SK-N-SH (cell line): ENCODE measurements around the gene TECPR2. TPM values are rescaled to one million over a fixed set of nuclear protein-coding genes. Genes with fewer than 3 reads are reported as not detected.

Experiments used
- CTCF ChIA-PET: fragments of 300-600, 350-600 bp; formaldehyde crosslinking; extraction: SDS; loops from one replicate; lab custom pipeline; 2021; lab: Yijun Ruan, JAX
- POLR2A ChIA-PET: fragments of 350-600 bp; sonication (Branson Sonifier 250); formaldehyde crosslinking; extraction: SDS; loops from one replicate; lab custom pipeline; 2020; ENCODE audit warnings: antibody characterized with exemption, inconsistent platforms; lab: Yijun Ruan, JAX
- DNase-seq: peaks from one replicate; pipeline ENCODE4 v3.0.0; 2012
- H2AFZ ChIP-seq: fragments of 200-600 bp; sonication (generic); 2 replicates; pipeline ENCODE4 v1.8.1; 2016; ENCODE audit warnings: antibody characterized with exemption, mild to moderate bottlenecking, low read depth
- H3F3A ChIP-seq: fragments of 200-600 bp; sonication (generic); replicated peaks from 2 replicates; pipeline ENCODE3; 2016; ENCODE audit warnings: antibody characterized with exemption, mild to moderate bottlenecking; ENCODE audit not compliant: insufficient read depth
- H3K27ac ChIP-seq, 2 experiments: fragments of 200-500 bp in 1 of 2; fragments of 200-600 bp in 1 of 2; sonication (Bioruptor generic) in 1 of 2; sonication (generic), shearing (Covaris generic) in 1 of 2; 2 replicates each; pipeline versions ENCODE4 v1.5.1 to v1.6.1; 2014 to 2016; ENCODE audit warnings: low read depth in 2 of 2, inconsistent platforms in 1 of 2, low read length in 1 of 2, mild to moderate bottlenecking in 1 of 2, mixed read lengths in 1 of 2
- H3K27me3 ChIP-seq: fragments of 200-600 bp; sonication (generic), shearing (Covaris generic); 2 replicates; pipeline ENCODE4 v1.6.1; 2016; ENCODE audit warnings: mixed run types; ENCODE audit not compliant: insufficient read depth
- H3K36me3 ChIP-seq, 2 experiments: fragments of 200-500 bp in 1 of 2; fragments of 200-600 bp in 1 of 2; sonication (Bioruptor generic) in 1 of 2; sonication (generic) in 1 of 2; replicated peaks in 1 of 2; 2 replicates each; pipeline versions ENCODE3 to v1.5.1; 2014 to 2016; ENCODE audit warnings: low read length in 1 of 2, mild to moderate bottlenecking in 1 of 2; ENCODE audit not compliant: insufficient read depth in 2 of 2, control insufficient read depth in 1 of 2
- H3K4me1 ChIP-seq, 2 experiments: fragments of 200-500 bp in 1 of 2; fragments of 200-600 bp in 1 of 2; sonication (Bioruptor generic) in 1 of 2; sonication (generic), shearing (Covaris generic) in 1 of 2; 2 replicates each; pipeline versions ENCODE4 v1.5.1 to v1.6.1; 2014 to 2016; ENCODE audit warnings: low read depth in 1 of 2, low read length in 1 of 2, mixed run types in 1 of 2; ENCODE audit not compliant: insufficient read depth in 2 of 2, control insufficient read depth in 1 of 2
- H3K4me2 ChIP-seq: fragments of 200-600 bp; sonication (generic), shearing (Covaris generic); 2 replicates; pipeline ENCODE4 v1.6.1; 2017; ENCODE audit warnings: mixed run types
- H3K4me3 ChIP-seq, 2 experiments: fragments of 200-500 bp in 1 of 2; fragments of 200-600 bp in 1 of 2; sonication (Bioruptor generic) in 1 of 2; sonication (generic), shearing (Covaris generic) in 1 of 2; 2 replicates each; pipeline versions ENCODE4 v1.5.1 to v1.8.1; 2014 to 2016; ENCODE audit warnings: low read depth in 2 of 2, inconsistent platforms in 1 of 2, low read length in 1 of 2, mild to moderate bottlenecking in 1 of 2, mixed read lengths in 1 of 2, moderate library complexity in 1 of 2
- H3K79me2 ChIP-seq: fragments of 200-600 bp; sonication (generic); 2 replicates; pipeline ENCODE4 v1.8.1; 2017; ENCODE audit warnings: mild to moderate bottlenecking; ENCODE audit not compliant: insufficient read depth
- H3K9ac ChIP-seq: fragments of 200-600 bp; sonication (generic); 2 replicates; pipeline ENCODE4 v1.6.1; 2017; ENCODE audit warnings: mixed run types
- H3K9me2 ChIP-seq: fragments of 200-600 bp; sonication (generic); 2 replicates; pipeline ENCODE4 v1.6.1; 2017; ENCODE audit warnings: mixed run types
- H3K9me3 ChIP-seq: fragments of 200-600 bp; sonication (generic); 2 replicates; pipeline ENCODE4 v1.6.1; 2017; ENCODE audit warnings: mixed run types, mild to moderate bottlenecking, moderate library complexity
- H4K20me1 ChIP-seq: fragments of 200-600 bp; sonication (generic); 2 replicates; pipeline ENCODE4 v1.6.1; 2017; ENCODE audit warnings: mild to moderate bottlenecking, mixed run types; ENCODE audit not compliant: insufficient read depth
- EZH2phosphoT487 ChIP-seq: fragments of 200-600 bp; sonication (generic); IDR thresholded peaks from 2 replicates; pipeline ENCODE4 v1.6.1; 2017; ENCODE audit warnings: low read depth, mixed run types, mild to moderate bottlenecking, antibody characterized with exemption, moderate library complexity, borderline replicate concordance
- FOSL2 ChIP-seq: IDR thresholded peaks from 2 replicates; pipeline ENCODE4 v1.4.0; 2012; ENCODE audit warnings: low read depth, mild to moderate bottlenecking, moderate library complexity, borderline replicate concordance
- FOXJ3 ChIP-seq: sonication (generic); formaldehyde crosslinking; IDR thresholded peaks from 2 replicates; pipeline ENCODE4 v1.5.1; 2020; ENCODE audit warnings: mild to moderate bottlenecking, missing genetic modification reagents
- FOXM1 ChIP-seq: IDR thresholded peaks from 2 replicates; pipeline ENCODE4 v1.4.0; 2012; ENCODE audit warnings: low read depth, mild to moderate bottlenecking
- IRF3 ChIP-seq: fragments of 150-350 bp; IDR thresholded peaks from 2 replicates; pipeline ENCODE4 v1.6.1; 2016; ENCODE audit warnings: mild to moderate bottlenecking, low read depth, low read length
- MXI1 ChIP-seq: IDR thresholded peaks from 2 replicates; pipeline ENCODE4 v1.6.1; 2012; ENCODE audit warnings: mild to moderate bottlenecking, low read depth, low read length, improper control_type of control experiment
- POLR2AphosphoS5 ChIP-seq: IDR thresholded peaks from 2 replicates; pipeline ENCODE4 v1.6.1; 2012; ENCODE audit warnings: low read depth, low read length
- RAD21 ChIP-seq: IDR thresholded peaks from 2 replicates; pipeline ENCODE4 v1.6.1; 2012; ENCODE audit warnings: mild to moderate bottlenecking, low read length
- RXRA ChIP-seq: IDR thresholded peaks from 2 replicates; pipeline ENCODE4 v1.4.0; 2012; ENCODE audit warnings: low read depth, mild to moderate bottlenecking, borderline replicate concordance
- TCF12 ChIP-seq: IDR thresholded peaks from 2 replicates; pipeline ENCODE4 v1.4.0; 2012
- TEAD4 ChIP-seq: IDR thresholded peaks from 2 replicates; pipeline ENCODE4 v1.4.0; 2012; ENCODE audit warnings: mild to moderate bottlenecking, borderline replicate concordance; ENCODE audit not compliant: insufficient read depth
- USF1 ChIP-seq: IDR thresholded peaks from 2 replicates; pipeline ENCODE4 v1.4.0; 2012; ENCODE audit warnings: low read depth, borderline replicate concordance
- YY1 ChIP-seq: IDR thresholded peaks from 2 replicates; pipeline ENCODE4 v1.4.0; 2012; ENCODE audit warnings: low read depth, mild to moderate bottlenecking
- ZBTB33 ChIP-seq: IDR thresholded peaks from 2 replicates; pipeline ENCODE4 v1.4.0; 2012; ENCODE audit warnings: low read depth, borderline replicate concordance
- WGBS: methylation state at CpG from one replicate; pipeline ENCODE4 v1.1.6; 2017; ENCODE audit warnings: low lambda C conversion rate; 5-methylcytosine and 5-hydroxymethylcytosine counted together
- polyA plus RNA-seq, 3 experiments: library from polyadenylated mRNA; depleted of rRNA; stranded (reverse); fragments of >200 nt; gene quantifications; 2 replicates each; pipeline ENCODE4 v1.2.3, GENCODE V29; 2012

TECPR2 gene
- polyA plus RNA-seq, 1 of the 3 experiments (the other 2 are of a cell fraction), result 6.9 TPM

DNA sequence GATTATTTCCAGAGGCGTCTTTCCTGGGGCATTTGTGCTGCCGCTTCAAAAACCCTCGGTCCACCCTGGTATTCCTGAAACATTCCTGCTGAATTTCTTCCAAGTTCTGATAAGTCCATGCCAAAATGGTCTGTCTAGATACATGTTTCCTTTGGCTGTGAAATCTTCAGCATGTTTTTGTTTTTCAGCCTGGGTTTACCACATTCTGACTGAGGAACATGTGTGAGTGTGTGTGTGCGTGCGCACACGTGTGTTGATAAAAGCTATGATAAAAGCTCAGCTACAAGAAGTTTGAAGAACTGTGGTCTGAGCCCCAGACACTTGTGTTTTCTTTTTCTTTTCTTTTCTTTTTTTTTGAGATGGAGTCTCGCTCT, 124.5 kb downstream of the TECPR2 start:
- TF ChIP-seq TEAD4 (no peak), POLR2AphosphoS5 (no peak), EZH2phosphoT487 (no peak), IRF3 (no peak), ZBTB33 (no peak)
- H3K9me3 ChIP-seq, result no peaks in the 10 kb centered on the region
- POLR2A ChIA-PET, result no interaction called here

GRCh38 chr14:102490456-102490855, 127.7 kb downstream of the TECPR2 start:
- Histone ChIP-seq H3K36me3 (no peaks in the 10 kb centered on the region), H3K9me2 (no peaks in the 10 kb centered on the region), H3K27me3 (no peaks in the 10 kb centered on the region), H2AFZ (no peak overlapping the region), H3K9me3 (no peaks in the 10 kb centered on the region), H3K9ac (no peak overlapping the region), H3K4me2 (no peak overlapping the region), H3K79me2 (no peaks in the 10 kb centered on the region), H3F3A (no peaks in the 10 kb centered on the region), H3K4me3 (no peak overlapping the region), H3K27ac (no peak overlapping the region), H4K20me1 (no peaks in the 10 kb centered on the region), H3K4me1 (no peaks in the 10 kb centered on the region)
- CTCF ChIA-PET, result interaction anchor here (1.2 kb wide), 1 partner anchor 53 kb away, joined by 3 read pairs; no protein-coding TSS in a partner anchor
- TF ChIP-seq FOXM1 (no peak), MXI1 (no peak)
- 89% methylated on average over 15 of the region's 18 CpGs for WGBS
- POLR2A ChIA-PET, result no interaction called here
- peak; percentile 30 for DNase-seq

More for the DNA sequence above, 124.5 kb downstream of the TECPR2 start:
- Histone ChIP-seq H3K27me3 (no peaks in the 10 kb centered on the region), H3K4me3 (no peak overlapping the region), H2AFZ (no peak overlapping the region), H3K9me2 (no peaks in the 10 kb centered on the region), H3K9ac (no peak overlapping the region), H3K4me2 (no peak overlapping the region), H4K20me1 (no peaks in the 10 kb centered on the region), H3K4me1 (no peaks in the 10 kb centered on the region; a peak in 1 of 4 replicates), H3K79me2 (no peaks in the 10 kb centered on the region), H3F3A (no peaks in the 10 kb centered on the region), H3K36me3 (no peaks in the 10 kb centered on the region), H3K27ac (no peak overlapping the region)
- no peak for DNase-seq
- CTCF ChIA-PET, result interaction anchor here (1.1 kb wide), 1 partner anchor 49 kb away, joined by 3 read pairs; no protein-coding TSS in a partner anchor
- WGBS, result 92% methylated on average over 7 of the region's 7 CpGs

DNA sequence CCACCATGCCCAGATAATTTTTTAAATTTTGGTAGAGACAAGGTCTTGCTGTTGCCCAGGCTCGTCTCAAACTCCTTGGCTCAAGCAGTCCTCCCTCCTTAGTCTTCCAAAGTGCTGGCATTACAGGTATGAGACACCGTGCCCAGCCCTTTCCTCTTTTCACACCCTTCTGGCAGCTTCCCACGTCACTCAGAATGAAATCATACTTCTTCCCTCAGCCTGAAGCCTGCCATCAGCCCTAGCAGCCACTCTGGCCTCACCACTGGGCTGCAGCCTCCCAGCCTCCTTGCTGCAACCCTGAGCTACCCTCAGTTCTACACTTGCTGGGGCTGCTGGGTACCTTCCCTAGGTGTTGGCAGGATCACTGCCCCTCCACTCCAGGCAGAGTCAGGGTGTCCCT, 128.6 kb downstream of the TECPR2 start:
- no peak for DNase-seq
- Histone ChIP-seq H3K36me3 (no peaks in the 10 kb centered on the region), H3K9me2 (no peaks in the 10 kb centered on the region), H3K9ac (no peak overlapping the region), H3K27me3 (no peaks in the 10 kb centered on the region), H3K4me2 (no peak overlapping the region), H3K4me1 (no peaks in the 10 kb centered on the region; a peak in 1 of 4 replicates), H2AFZ (no peak overlapping the region), H3K9me3 (no peaks in the 10 kb centered on the region), H4K20me1 (no peaks in the 10 kb centered on the region), H3K79me2 (no peaks in the 10 kb centered on the region), H3K4me3 (no peak overlapping the region), H3K27ac (no peak overlapping the region), H3F3A (no peaks in the 10 kb centered on the region)
- ChIA-PET CTCF (interaction anchor here (1.2 kb wide), 2 partner anchors 10 to 54 kb away, joined by 3 to 4 read pairs; no protein-coding TSS in a partner anchor), POLR2A (no interaction called here)
- no peak for TF ChIP-seq RAD21
- TF ChIP-seq TCF12, result no peak
- no peak for TF ChIP-seq USF1
- no peak for TF ChIP-seq RXRA
- no peak for TF ChIP-seq FOSL2
- no peak for TF ChIP-seq YY1
- no peak for TF ChIP-seq FOXJ3 (CRISPR knock-in tag)
- WGBS, result 90% methylated on average over 3 of the region's 3 CpGs
